Activated CD8-positive, alpha-beta memory T cell treated with anti-CD3 and anti-CD28 coated beads for 36 hours (primary cell): ENCODE results near the gene GP1BB. TPM values are rescaled to one million over a fixed set of nuclear protein-coding genes. Genes with fewer than 3 reads are reported as not detected.

Experiments used
- CTCF ChIA-PET: fragments of 350-600 bp; sonication (Branson Sonifier 250); formaldehyde crosslinking; loops from one replicate; lab custom pipeline; 2021; ENCODE audit warnings: antibody characterized with exemption; lab: Charles Lee
- POLR2A ChIA-PET: fragments of 350-600 bp; sonication (Branson Sonifier 250); formaldehyde crosslinking; loops from one replicate; lab custom pipeline; 2021; ENCODE audit warnings: antibody characterized with exemption; lab: Charles Lee
- total RNA-seq, 2 experiments: library from RNA; stranded (reverse); gene quantifications; one replicate each; pipeline ENCODE4 v1.2.3, GENCODE V29; 2021

Gene GP1BB
- total RNA-seq, 2 experiments from 2014 or later = 0.15 TPM; not detected in 1

- ChIA-PET POLR2A (no interaction called here), CTCF (interaction anchor here (0.9 to 1.2 kb wide), 4 partner anchors 26 to 153 kb away, joined by 3 to 6 read pairs (median 4); no protein-coding TSS in a partner anchor)
Measured at GRCh38 chr22:19756288-19757128, 33.2 kb downstream of the GP1BB start.

- POLR2A ChIA-PET = no interaction called here
- CTCF ChIA-PET = interaction anchor here (0.9 kb wide), 2 partner anchors 134 to 153 kb away, joined by 3 to 6 read pairs; no protein-coding TSS in a partner anchor
Measured at GRCh38 chr22:19757140-19757984, 34.0 kb downstream of the GP1BB start.

- CTCF ChIA-PET = no interaction called here
- POLR2A ChIA-PET = no interaction called here
Measured at GRCh38 chr22:19757985-19758895, 34.9 kb downstream of the GP1BB start.

- POLR2A ChIA-PET = no interaction called here
- CTCF ChIA-PET = no interaction called here
Measured at GRCh38 chr22:19758896-19759426, 35.6 kb downstream of the GP1BB start.

- CTCF ChIA-PET = interaction anchor here (0.7 kb wide), 1 partner anchor 151 kb away, joined by 3 read pairs; no protein-coding TSS in a partner anchor
- POLR2A ChIA-PET = no interaction called here
Measured at GRCh38 chr22:19759427-19760057, 36.2 kb downstream of the GP1BB start.

- ChIA-PET CTCF (interaction anchor here (0.7 kb wide), 1 partner anchor 150 kb away, joined by 3 read pairs; no protein-coding TSS in a partner anchor), POLR2A (no interaction called here)
Measured at GRCh38 chr22:19760058-19760950, 37.0 kb downstream of the GP1BB start, which contains the start of gene TBX1. Gene TBX1 (plus strand): TSS chr22:19760778. CDS start chr22:19760844, 66 bp downstream.

- POLR2A ChIA-PET = no interaction called here
- CTCF ChIA-PET = interaction anchor here (1.6 kb wide), 1 partner anchor 31 kb away, joined by 4 read pairs; no protein-coding TSS in a partner anchor
Measured at GRCh38 chr22:19760951-19761724, 37.8 kb downstream of the GP1BB start.

- POLR2A ChIA-PET = no interaction called here
- CTCF ChIA-PET = interaction anchor here (1.6 kb wide), 1 partner anchor 32 kb away, joined by 4 read pairs; no protein-coding TSS in a partner anchor
Measured at GRCh38 chr22:19761725-19762567, 38.6 kb downstream of the GP1BB start.

- CTCF ChIA-PET = interaction anchor here (1.6 kb wide), 1 partner anchor 33 kb away, joined by 4 read pairs; no protein-coding TSS in a partner anchor
- POLR2A ChIA-PET = no interaction called here
Measured at GRCh38 chr22:19762568-19763457, 39.5 kb downstream of the GP1BB start.

- CTCF ChIA-PET = no interaction called here
- POLR2A ChIA-PET = interaction anchor here (0.6 kb wide), 1 partner anchor 1063 kb away, joined by 3 read pairs; no protein-coding TSS in a partner anchor
Measured at GRCh38 chr22:19763458-19764298, 40.3 kb downstream of the GP1BB start.

GRCh38 chr22:19764299-19764593, 40.9 kb downstream of the GP1BB start:
- POLR2A ChIA-PET = no interaction called here
- CTCF ChIA-PET = interaction anchor here (0.8 kb wide), 1 partner anchor 33 kb away, joined by 3 read pairs; no protein-coding TSS in a partner anchor

- ChIA-PET CTCF (interaction anchor here (0.8 kb wide), 1 partner anchor 34 kb away, joined by 3 read pairs; no protein-coding TSS in a partner anchor), POLR2A (no interaction called here)
Measured at GRCh38 chr22:19764636-19765476, 41.5 kb downstream of the GP1BB start.
